H9 (cell line): ENCODE data around the gene MRPS14. TPM values are rescaled to one million over a fixed set of nuclear protein-coding genes. Genes with fewer than 3 reads are reported as not detected.

Experiments
- DNase-seq: peaks from one replicate; pipeline ENCODE4 v3.0.0-alpha.2; 2017
- H2AFZ ChIP-seq: one replicate; pipeline ENCODE4 v1.6.1; 2013; ENCODE audit warnings: mild to moderate bottlenecking, low read length, control low read depth, moderate library complexity
- H2AK5ac ChIP-seq: 2 replicates; pipeline ENCODE4 v1.6.1; 2013; ENCODE audit warnings: low read length, control low read depth, mixed read lengths; ENCODE audit not compliant: insufficient read length
- H2BK120ac ChIP-seq: one replicate; pipeline ENCODE4 v1.6.1; 2013; ENCODE audit warnings: low read depth, mild to moderate bottlenecking, low read length, control low read depth, inconsistent platforms; ENCODE audit not compliant: poor library complexity, severe bottlenecking
- H2BK12ac ChIP-seq: 2 replicates; pipeline ENCODE4 v1.6.1; 2013; ENCODE audit warnings: low read length, control low read depth, mixed read lengths, low read depth; ENCODE audit not compliant: insufficient read length
- H2BK15ac ChIP-seq: 2 replicates; pipeline ENCODE4 v1.6.1; 2013; ENCODE audit warnings: low read depth, low read length, control low read depth
- H2BK20ac ChIP-seq: one replicate; pipeline ENCODE4 v1.6.1; 2013; ENCODE audit warnings: low read depth, mild to moderate bottlenecking, low read length, control low read depth, inconsistent platforms; ENCODE audit not compliant: poor library complexity, severe bottlenecking
- H2BK5ac ChIP-seq: 2 replicates; pipeline ENCODE4 v1.6.1; 2013; ENCODE audit warnings: low read length, control low read depth, mixed read lengths; ENCODE audit not compliant: insufficient read length
- H3K14ac ChIP-seq: 2 replicates; pipeline ENCODE4 v1.6.1; 2013; ENCODE audit warnings: low read length, control low read depth; ENCODE audit not compliant: insufficient read depth
- H3K18ac ChIP-seq: 2 replicates; pipeline ENCODE4 v1.6.1; 2013; ENCODE audit warnings: low read depth, mild to moderate bottlenecking, mixed read lengths, low read length, control low read depth; ENCODE audit not compliant: insufficient read length
- H3K23ac ChIP-seq: 2 replicates; pipeline ENCODE4 v1.6.1; 2013; ENCODE audit warnings: low read length, control low read depth, mixed read lengths, low read depth; ENCODE audit not compliant: insufficient read length
- H3K23me2 ChIP-seq: 2 replicates; pipeline ENCODE4 v1.6.1; 2013; ENCODE audit warnings: low read depth, mild to moderate bottlenecking, mixed read lengths, low read length, control low read depth; ENCODE audit not compliant: insufficient read length, poor library complexity, severe bottlenecking
- H3K27ac ChIP-seq: 2 replicates; pipeline ENCODE4 v1.5.1; 2013; ENCODE audit warnings: low read length, control low read depth, mixed read lengths, low read depth; ENCODE audit not compliant: insufficient read length
- H3K27me3 ChIP-seq: 2 replicates; pipeline ENCODE4 v1.6.1; 2013; ENCODE audit warnings: low read length, control low read depth, inconsistent platforms; ENCODE audit not compliant: insufficient read depth
- H3K4ac ChIP-seq: 2 replicates; pipeline ENCODE4 v1.6.1; 2013; ENCODE audit warnings: low read depth, mild to moderate bottlenecking, control low read depth, inconsistent platforms, low read length, moderate library complexity
- H3K4me1 ChIP-seq: 2 replicates; pipeline ENCODE4 v1.6.1; 2013; ENCODE audit warnings: low read length, control low read depth, inconsistent platforms; ENCODE audit not compliant: insufficient read depth
- H3K4me2 ChIP-seq: 2 replicates; pipeline ENCODE4 v1.6.1; 2013; ENCODE audit warnings: low read length, control low read depth, mixed read lengths; ENCODE audit not compliant: insufficient read length, insufficient read depth
- H3K56ac ChIP-seq: 2 replicates; pipeline ENCODE4 v1.6.1; 2013; ENCODE audit warnings: low read depth, mild to moderate bottlenecking, mixed read lengths, low read length, control low read depth; ENCODE audit not compliant: insufficient read length
- H3K79me1 ChIP-seq: 2 replicates; pipeline ENCODE4 v1.6.1; 2013; ENCODE audit warnings: low read depth, mild to moderate bottlenecking, moderate library complexity, low read length, control low read depth, inconsistent platforms; ENCODE audit not compliant: insufficient read depth, poor library complexity, severe bottlenecking
- H3K79me2 ChIP-seq: 2 replicates; pipeline ENCODE4 v1.6.1; 2013; ENCODE audit warnings: low read length, control low read depth, inconsistent platforms; ENCODE audit not compliant: insufficient read depth
- H3K9ac ChIP-seq: 2 replicates; pipeline ENCODE4 v1.6.1; 2013; ENCODE audit warnings: low read length, control low read depth, mixed read lengths; ENCODE audit not compliant: insufficient read length; ENCODE audit errors: extremely low read depth
- H3K9me3 ChIP-seq: one replicate; pipeline ENCODE4 v1.6.1; 2013; ENCODE audit warnings: low read depth, low read length, inconsistent platforms; ENCODE audit not compliant: control insufficient read depth
- H3T11ph ChIP-seq: one replicate; pipeline ENCODE4 v1.6.1; 2013; ENCODE audit warnings: mild to moderate bottlenecking, low read length, control low read depth, inconsistent platforms
- H4K20me1 ChIP-seq: one replicate; pipeline ENCODE4 v1.6.1; 2013; ENCODE audit not compliant: control insufficient read depth, insufficient read length, insufficient read depth
- H4K5ac ChIP-seq: 2 replicates; pipeline ENCODE4 v1.6.1; 2013; ENCODE audit warnings: low read depth, mild to moderate bottlenecking, mixed read lengths, low read length, control low read depth; ENCODE audit not compliant: insufficient read length
- H4K8ac ChIP-seq: replicated peaks from 2 replicates; pipeline ENCODE4 v1.6.1; 2013; ENCODE audit warnings: low read length, control low read depth, mixed read lengths, low read depth; ENCODE audit not compliant: insufficient read length
- H4K91ac ChIP-seq: 2 replicates; pipeline ENCODE4 v1.6.1; 2013; ENCODE audit warnings: low read depth, mild to moderate bottlenecking, moderate library complexity, mixed read lengths, low read length, control low read depth; ENCODE audit not compliant: insufficient read length
- H3K27ac Mint-ChIP-seq, 3 experiments: 2 replicates in 2 of 3; 3 replicates in 1 of 3; pipeline ENCODE4 v1.8.0; 2020 to 2021; ENCODE audit warnings: mixed read lengths in 3 of 3, mild to moderate bottlenecking in 1 of 3, moderate library complexity in 1 of 3
- H3K27me3 Mint-ChIP-seq: 2 replicates; pipeline ENCODE4 v1.8.0; 2021; ENCODE audit warnings: low read depth, mild to moderate bottlenecking, moderate library complexity, mixed read lengths
- H3K36me3 Mint-ChIP-seq, 3 experiments: 2 replicates in 2 of 3; 3 replicates in 1 of 3; pipeline ENCODE4 v1.8.0; 2020 to 2021; ENCODE audit warnings: low read depth in 3 of 3, mixed read lengths in 3 of 3; ENCODE audit not compliant: insufficient read depth in 1 of 3
- H3K4me1 Mint-ChIP-seq, 2 experiments: 2 replicates each; pipeline ENCODE4 v1.8.0; 2020; ENCODE audit warnings: mixed read lengths in 2 of 2
- H3K4me3 Mint-ChIP-seq, 2 experiments: 2 replicates in 1 of 2; 3 replicates in 1 of 2; pipeline ENCODE4 v1.8.0; 2020 to 2021; ENCODE audit warnings: mild to moderate bottlenecking in 2 of 2, mixed read lengths in 2 of 2, moderate library complexity in 1 of 2
- H3K9me3 Mint-ChIP-seq, 2 experiments: 2 replicates in 1 of 2; 3 replicates in 1 of 2; pipeline ENCODE4 v1.8.0; 2020; ENCODE audit warnings: mild to moderate bottlenecking in 2 of 2, mixed read lengths in 2 of 2, moderate library complexity in 1 of 2
- WGBS: extraction: QIAGEN DNeasy Blood & Tissue Kit; methylation state at CpG from one replicate; pipeline ENCODE4 v1.1.7; 2013; ENCODE audit warnings: missing lambda C conversion rate, low lambda C conversion rate, mixed read lengths; ENCODE audit not compliant: insufficient read length; ENCODE audit errors: extremely low coverage; 5-methylcytosine and 5-hydroxymethylcytosine counted together
- total RNA-seq: library from RNA; stranded (reverse); gene quantifications from 2 replicates; pipeline ENCODE4 v1.2.1, GENCODE V29; 2021
- TF ChIP-seq, protein P1 (sequence below): fragments of 200-600 bp; sonication (generic); conservative IDR thresholded peaks from 3 replicates; pipeline ENCODE4 v1.8.0; 2021; ENCODE audit warnings: antibody characterized with exemption, mild to moderate bottlenecking

Gene MRPS14
- total RNA-seq, 1 experiment from 2014 or later, result 30.6 TPM

DNA sequence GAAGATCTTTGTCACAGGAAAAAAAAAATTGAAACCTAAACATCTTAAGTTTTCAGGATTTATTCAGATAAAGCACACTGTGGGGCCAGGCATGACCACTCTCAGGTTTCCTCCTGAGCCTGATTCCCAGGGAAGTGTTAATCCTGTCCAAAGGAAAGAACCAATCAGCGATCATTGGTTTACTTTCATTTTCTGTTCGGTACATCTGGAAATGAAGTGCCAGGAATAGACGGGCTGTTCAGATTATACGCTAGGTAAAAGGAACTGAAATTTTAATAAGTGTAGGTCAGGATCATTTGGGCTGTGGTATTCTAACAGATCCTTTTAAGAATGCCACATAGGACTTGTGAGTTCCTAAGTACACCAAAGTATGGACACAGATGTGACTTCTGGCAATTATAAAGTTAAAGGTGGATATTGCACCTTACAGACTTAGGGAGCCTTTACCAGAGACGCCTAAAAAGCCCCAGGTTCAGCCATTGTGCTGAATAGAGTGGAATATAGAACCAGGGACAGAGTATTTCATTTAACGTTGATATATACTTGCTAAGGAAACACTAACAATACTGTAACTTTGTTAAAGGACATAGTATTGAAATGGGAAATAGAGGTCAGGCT, 32.7 kb downstream of the MRPS14 start:
- H3K23ac ChIP-seq, result no peak overlapping the region
- Mint-ChIP-seq H3K27me3 (no peaks in the 10 kb centered on the region), H3K27ac (no peak overlapping the region), H3K4me1 (no peaks in the 10 kb centered on the region), H3K4me3 (no peak overlapping the region), H3K9me3 (no peaks in the 10 kb centered on the region), H3K36me3 (peaks cover 20 to 70% (median 59%) of the 10 kb centered on the region in 3 experiments; a peak in 6 of 7 replicates)
- H3K4ac ChIP-seq, result no peak overlapping the region
- no peak overlapping the region for H2BK12ac ChIP-seq
- H3K23me2 ChIP-seq, result no peaks in the 10 kb centered on the region
- no peaks in the 10 kb centered on the region for H4K20me1 ChIP-seq
- no peak for DNase-seq
- no peak overlapping the region for H3K18ac ChIP-seq
- TF ChIP-seq, protein P1, sequence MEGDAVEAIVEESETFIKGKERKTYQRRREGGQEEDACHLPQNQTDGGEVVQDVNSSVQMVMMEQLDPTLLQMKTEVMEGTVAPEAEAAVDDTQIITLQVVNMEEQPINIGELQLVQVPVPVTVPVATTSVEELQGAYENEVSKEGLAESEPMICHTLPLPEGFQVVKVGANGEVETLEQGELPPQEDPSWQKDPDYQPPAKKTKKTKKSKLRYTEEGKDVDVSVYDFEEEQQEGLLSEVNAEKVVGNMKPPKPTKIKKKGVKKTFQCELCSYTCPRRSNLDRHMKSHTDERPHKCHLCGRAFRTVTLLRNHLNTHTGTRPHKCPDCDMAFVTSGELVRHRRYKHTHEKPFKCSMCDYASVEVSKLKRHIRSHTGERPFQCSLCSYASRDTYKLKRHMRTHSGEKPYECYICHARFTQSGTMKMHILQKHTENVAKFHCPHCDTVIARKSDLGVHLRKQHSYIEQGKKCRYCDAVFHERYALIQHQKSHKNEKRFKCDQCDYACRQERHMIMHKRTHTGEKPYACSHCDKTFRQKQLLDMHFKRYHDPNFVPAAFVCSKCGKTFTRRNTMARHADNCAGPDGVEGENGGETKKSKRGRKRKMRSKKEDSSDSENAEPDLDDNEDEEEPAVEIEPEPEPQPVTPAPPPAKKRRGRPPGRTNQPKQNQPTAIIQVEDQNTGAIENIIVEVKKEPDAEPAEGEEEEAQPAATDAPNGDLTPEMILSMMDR, result no peak
- no peak overlapping the region for H2BK15ac ChIP-seq
- H3K27ac ChIP-seq, result no peak overlapping the region
- H2AK5ac ChIP-seq, result no peak overlapping the region
- H2BK5ac ChIP-seq, result no peak overlapping the region
- H2AFZ ChIP-seq, result no peak overlapping the region
- no peak overlapping the region for H3K56ac ChIP-seq
- no peak overlapping the region for H4K8ac ChIP-seq
- no peaks in the 10 kb centered on the region for H3K79me2 ChIP-seq
- no peak overlapping the region for H2BK20ac ChIP-seq
- no peaks in the 10 kb centered on the region for H3K4me1 ChIP-seq
- no peak overlapping the region for H3K9ac ChIP-seq
- H3K4me2 ChIP-seq, result no peak overlapping the region
- no peak overlapping the region for H3T11ph ChIP-seq
- no peak overlapping the region for H4K91ac ChIP-seq
- no CpG with 5 or more reads among the region's 6 CpGs for WGBS
- H2BK120ac ChIP-seq, result no peak overlapping the region
- no peaks in the 10 kb centered on the region for H3K9me3 ChIP-seq
- H3K27me3 ChIP-seq, result no peaks in the 10 kb centered on the region
- H3K14ac ChIP-seq, result no peak overlapping the region
- H3K79me1 ChIP-seq, result no peaks in the 10 kb centered on the region
- no peak overlapping the region for H4K5ac ChIP-seq
